ENCODE measurements around the gene GRID1. TPM values are rescaled to one million over a fixed set of nuclear protein-coding genes. Genes with fewer than 3 reads are reported as not detected.

The GRID1 gene
- total RNA-seq, 1 experiment from 2014 or later: 0.17 TPM

DNA sequence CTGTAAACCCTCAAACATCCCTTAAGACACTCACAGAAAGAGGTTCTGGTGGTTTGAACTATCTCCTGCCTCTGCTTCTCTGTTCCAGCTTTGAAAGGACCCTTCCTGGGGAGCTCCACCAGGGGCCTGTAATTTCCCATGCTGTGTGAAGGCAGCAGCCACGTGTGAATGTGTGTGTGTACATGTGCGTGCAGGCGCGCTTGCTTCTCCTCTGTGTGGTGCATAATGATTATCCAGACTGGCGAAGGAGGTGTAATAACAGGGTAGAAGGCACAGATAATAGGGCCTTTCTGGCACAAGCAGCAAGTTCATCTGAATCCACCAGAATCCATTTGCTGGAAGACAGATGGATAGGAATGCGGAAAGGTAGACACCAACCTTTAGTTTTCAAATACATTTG, 466.5 kb downstream of the GRID1 start:
- in situ Hi-C loops (cut with HindIII; ENCODE audit: low sequenced_read_pairs): no loop called here
- no peak for DNase-seq (ENCODE audit: low spot score)

DNA sequence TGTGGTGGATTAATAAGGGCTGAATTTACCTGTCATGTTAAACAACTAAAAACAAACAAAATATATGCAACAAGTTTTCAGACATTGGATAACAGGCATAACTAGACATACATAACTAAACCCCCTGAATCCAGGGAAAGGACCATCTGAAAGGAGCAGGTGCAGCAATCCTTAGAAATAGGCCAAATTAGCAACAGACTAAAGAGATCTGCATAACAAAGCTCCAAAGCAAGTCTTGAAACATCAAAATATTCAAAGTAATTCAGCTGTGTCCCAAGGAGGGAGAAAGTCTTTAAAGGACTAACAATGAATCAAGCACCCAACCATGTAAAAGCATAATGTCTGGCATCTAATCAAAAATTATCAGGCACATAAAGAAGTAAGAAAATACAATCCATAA, 475.1 kb downstream of the GRID1 start:
- DNase-seq (ENCODE audit: low spot score): no peak
- in situ Hi-C loops (cut with HindIII; ENCODE audit: low sequenced_read_pairs): no loop called here

DNA sequence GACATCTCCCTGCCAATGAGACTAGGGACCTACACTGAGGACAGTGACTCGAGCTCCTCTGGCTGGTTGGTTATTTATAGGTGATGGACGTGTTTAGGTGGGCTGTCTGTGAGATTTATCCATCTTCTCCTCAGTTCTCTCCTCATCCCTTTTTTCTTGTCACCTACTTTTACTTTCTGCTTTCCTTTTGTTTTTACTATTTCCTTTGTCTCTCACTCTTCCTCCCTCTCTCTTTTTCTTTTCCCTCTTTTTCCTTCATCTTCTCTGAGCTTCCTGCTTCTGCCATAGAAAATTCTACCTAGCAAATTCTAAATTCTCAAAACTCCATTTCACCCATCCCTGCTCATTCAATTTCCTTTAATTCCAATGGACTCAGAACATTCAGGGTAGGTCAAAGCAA, 478.0 kb downstream of the GRID1 start:
- in situ Hi-C loops (cut with HindIII; ENCODE audit: low sequenced_read_pairs): no loop called here
- no peak for DNase-seq (ENCODE audit: low spot score)

DNA sequence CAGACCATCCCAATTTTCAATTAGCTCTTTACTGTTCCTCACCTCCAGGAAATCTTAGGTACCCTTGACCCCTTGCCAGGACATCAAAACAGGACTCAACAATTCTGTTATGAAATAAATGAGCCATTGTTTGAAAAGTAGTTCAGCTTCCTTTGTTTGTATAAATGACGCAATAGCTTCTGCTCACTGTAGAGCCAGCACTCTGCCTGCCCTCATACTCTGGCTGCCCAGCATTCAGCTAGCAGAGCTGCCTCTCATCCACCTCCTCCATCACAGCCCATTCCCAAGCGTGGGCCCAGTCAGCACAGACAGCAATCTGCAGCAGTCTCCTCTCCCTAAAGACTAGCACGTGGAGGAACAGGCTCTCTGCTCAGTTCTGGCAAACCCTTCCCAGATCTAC, 478.6 kb downstream of the GRID1 start:
- in situ Hi-C loops (cut with HindIII; ENCODE audit: low sequenced_read_pairs): no loop called here

DNA sequence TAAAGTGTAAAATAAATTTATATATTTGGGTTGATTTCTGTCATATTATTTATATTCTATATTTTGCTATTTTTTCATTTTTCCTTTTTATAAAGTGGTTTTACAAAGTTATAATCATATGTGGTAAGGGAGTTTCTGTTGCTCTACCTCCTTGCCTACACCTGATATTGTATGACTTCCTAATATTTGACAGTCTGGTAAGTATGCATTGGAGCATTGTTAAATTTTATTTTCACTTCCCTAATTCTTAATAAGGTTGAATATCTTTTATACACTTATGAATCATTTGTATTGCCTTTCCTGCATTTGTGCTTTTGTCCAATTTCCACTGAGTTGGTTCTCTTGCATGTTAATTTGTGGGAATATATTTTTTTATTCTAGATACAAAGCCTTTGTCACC, 492.4 kb downstream of the GRID1 start:
- in situ Hi-C loops (cut with HindIII; ENCODE audit: low sequenced_read_pairs): no loop called here
- no peak for DNase-seq (ENCODE audit: low spot score)

More for the DNA sequence above, 478.6 kb downstream of the GRID1 start:
- no peak for DNase-seq (ENCODE audit: low spot score)

DNA sequence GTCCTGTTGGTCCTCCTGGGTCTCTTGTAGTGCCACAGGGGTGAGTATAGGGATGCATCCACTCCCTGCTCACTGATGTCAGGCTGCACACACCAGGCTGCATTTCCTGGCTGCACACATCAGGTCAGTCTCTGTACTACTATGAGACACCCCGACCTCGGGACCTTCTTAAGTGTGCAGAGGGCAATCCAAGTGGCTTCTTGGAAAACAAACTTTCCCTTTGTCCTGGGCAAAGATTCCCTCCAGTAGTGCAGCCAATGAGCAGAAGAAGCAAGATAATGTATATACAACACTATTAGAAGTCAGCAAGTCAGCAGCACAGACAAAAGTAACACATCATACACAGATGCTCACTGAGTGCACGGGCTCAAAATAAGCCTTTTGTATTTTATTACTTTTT, 493.5 kb downstream of the GRID1 start:
- in situ Hi-C loops (cut with HindIII; ENCODE audit: low sequenced_read_pairs): no loop called here
- no peak for DNase-seq (ENCODE audit: low spot score)

DNA sequence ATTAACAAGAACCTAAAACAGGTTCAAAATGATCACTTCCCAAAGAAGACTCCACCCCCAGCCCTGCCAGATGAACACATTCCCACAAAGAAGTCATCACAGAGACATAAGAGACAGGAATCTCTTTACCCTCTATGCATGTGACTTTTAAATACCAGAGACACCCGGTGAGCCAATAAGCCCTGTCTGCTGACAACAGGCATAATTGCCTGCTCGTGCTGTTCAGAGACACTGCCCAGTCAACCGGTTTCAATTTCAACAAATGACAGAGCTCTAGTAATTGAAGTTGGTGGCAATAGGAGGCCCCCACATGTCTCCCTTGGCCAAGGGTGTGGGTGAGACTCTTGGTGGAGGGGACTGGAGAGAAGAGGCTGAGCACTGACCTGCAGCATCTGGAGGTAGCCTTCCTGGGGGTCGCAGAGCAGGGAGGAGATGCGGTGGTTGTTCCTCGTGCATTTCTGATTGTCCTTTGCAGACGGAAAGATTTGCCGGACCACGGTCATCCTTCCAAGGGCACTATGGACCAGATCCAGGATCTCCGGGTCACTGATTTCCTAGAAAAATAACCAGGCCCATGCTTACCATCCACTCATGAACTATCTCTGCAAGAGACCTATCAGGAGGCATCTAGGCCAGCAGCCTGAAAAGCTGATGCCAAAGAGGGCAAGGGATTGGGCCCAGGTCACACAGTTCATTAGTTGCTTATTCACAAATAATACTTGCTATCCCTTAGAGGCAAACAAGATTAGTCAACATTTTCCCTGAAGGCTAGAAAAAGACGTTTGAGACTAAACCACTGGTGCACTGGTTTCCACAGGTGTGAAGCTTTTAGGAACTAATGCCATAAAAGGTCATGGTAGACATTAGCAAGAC, 497.7 kb downstream of the GRID1 start:
- in situ Hi-C loops (cut with HindIII; ENCODE audit: low sequenced_read_pairs): no loop called here
- DNase-seq (ENCODE audit: low spot score): no peak

DNA sequence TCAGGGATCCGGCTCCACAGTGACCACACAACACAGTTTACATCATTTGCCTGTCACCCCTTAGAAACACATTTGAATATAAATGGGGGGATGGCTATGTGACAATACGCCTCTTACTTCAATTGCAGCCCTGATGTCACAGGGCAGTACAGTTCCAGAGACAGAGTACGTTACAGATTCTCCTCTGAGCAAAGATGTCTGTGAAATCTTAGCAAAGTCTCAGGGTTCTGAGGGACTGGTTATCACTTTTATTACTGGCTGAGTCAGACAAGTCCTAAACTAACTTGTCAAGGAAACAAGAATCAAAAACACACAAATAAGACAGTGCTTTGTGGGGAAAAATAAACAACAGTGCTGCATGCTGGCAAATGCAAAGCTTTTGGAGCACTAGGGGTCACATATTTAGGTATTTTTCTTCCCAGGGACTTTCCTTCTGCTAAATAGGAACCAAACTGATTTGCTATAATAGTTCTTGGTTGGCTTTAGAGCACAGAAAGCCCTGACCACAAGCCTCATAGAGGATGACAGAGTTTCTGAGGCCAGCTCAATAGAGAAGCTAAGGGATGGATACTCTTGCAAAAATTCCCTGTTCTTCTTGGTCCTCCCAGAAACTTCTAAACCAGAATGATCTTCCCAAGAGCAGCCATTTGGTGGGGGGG, 501.6 kb downstream of the GRID1 start:
- in situ Hi-C loops (cut with HindIII; ENCODE audit: low sequenced_read_pairs): no loop called here

DNA sequence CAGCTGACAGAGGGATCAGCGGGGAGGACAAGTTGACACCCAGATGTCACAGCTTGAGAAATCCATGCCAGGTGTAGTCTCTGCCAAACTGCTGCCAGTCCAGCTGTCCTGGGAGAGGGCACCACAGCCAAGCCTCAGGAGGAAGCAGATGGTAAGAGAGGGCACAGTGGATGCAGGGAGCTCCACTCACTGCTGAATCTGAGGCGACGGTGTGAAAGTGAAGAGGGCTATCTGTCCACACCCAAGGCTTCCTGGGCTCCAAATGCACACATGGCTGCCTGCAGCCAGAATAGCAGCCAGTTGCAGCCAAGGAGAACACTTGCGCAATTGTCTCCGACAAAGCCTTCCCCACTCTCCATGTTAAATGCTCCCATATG, 502.4 kb downstream of the GRID1 start:
- no peak for DNase-seq (ENCODE audit: low spot score)
- in situ Hi-C loops (cut with HindIII; ENCODE audit: low sequenced_read_pairs): no loop called here

More for the DNA sequence above, 501.6 kb downstream of the GRID1 start:
- DNase-seq (ENCODE audit: low spot score): no peak

DNA sequence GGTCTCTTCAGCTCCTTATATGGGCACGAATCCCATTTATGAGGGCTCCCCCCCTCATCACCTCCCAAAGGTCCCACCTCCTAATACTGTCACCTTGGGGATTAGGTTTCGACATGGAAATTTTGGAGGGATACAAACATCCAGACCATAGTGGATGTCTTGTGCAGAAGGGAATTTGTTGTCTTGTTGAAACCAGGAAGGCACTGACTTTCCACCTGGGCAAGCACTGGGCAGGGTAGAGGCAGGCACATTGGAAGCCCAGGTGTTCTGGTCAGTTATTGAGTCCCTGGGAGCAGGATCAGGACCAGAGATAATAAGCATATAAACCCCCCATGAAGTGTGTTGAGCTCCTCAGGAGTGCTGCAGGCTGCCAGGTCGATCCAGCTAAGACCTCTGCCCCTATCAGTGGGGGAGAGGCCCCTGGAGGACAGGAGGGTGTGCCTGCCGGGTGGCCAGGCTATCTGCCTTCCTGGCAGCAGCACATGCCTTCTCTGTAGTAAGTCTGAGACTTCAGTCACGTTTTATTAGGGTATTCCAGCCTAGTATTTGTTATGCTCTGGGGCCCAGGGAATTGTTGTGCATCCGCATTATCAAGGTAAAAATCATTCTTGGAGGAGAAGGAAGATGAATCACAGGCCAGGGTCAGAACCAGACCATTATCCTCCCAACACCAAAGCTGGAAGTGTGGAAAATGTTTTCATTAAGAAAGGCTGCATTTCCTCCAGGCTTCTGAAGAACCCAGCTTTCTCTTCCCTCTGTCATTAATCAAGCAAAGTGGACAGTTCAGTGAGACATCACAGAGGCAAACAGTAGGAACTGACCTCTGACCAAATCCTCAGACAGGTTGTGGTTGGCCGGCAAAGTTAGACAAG, 503.1 kb downstream of the GRID1 start:
- in situ Hi-C loops (cut with HindIII; ENCODE audit: low sequenced_read_pairs): no loop called here
- DNase-seq (ENCODE audit: low spot score): no peak

DNA sequence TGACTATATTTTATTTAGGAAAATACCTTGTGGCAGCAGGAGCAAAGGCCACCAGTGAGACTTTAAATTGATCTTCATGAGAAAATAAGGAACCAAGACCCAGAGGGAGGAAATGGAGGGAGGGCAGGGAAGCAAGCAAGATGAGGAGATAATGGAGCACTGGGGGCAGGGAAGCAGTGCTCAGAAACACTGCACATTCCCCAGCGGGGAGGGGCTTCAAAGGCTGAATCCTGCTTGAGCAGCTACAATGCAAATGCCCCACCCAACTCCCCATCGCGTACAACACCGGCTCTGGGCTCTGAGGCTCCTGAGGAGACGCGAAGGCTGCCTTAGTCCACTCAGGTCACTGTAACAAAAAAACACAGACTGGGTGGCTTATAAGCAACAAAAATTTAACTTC, 503.8 kb downstream of the GRID1 start:
- DNase-seq (ENCODE audit: low spot score): no peak
- in situ Hi-C loops (cut with HindIII; ENCODE audit: low sequenced_read_pairs): no loop called here

DNA sequence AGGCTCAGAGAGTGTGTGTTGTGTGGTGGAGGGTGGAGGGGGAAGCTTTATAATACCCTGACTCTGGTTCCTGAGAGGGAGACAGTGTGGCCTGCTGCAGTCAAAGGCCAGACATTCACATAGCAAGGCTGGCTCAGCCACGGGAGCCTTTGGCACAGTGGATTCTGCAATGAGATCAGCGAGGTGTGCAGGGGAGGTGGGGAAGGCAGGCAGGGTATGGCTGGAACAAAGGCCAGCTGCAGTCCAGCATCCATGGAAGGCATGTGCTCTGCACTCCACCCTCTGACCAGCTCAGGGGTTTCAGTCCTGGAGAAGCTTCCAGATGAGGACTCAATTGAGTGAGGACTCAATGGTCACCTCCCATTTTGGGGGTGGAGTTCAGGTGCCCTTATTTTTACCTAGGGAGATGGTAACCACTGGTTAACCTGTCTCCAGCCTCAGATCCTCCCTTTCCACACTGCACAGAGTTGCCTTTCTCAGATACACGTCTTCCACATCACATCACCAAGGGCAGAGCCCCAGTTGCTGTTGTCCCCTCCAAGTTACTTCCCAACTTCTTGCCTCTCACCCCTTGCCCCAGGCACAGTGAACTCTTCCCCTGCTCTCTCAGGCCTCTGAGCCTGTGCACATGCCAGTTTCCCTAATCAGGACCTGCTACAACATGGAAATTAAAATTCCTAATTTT, 504.9 kb downstream of the GRID1 start:
- in situ Hi-C loops (cut with HindIII; ENCODE audit: low sequenced_read_pairs): no loop called here
- DNase-seq (ENCODE audit: low spot score): no peak

DNA sequence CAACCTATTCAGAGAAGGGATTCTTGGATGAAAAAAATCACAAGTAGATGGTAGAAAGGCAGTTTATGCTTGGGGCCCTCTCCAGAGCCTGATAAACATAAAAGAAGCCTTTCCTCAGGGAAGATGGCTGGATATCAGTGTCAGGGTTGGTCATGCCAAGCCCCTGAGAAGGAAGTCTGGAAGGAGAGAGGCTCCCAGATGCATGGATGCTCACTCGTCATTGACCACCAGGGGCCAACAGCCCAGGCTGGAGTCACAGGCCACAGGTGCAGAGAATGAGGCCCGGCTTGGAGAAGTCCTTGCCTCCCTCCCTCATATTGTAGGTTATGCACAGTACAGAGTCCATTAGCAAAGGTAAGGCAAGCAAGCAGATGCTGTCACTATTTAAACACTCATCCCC, 506.7 kb downstream of the GRID1 start:
- in situ Hi-C loops (cut with HindIII; ENCODE audit: low sequenced_read_pairs): no loop called here
- DNase-seq (ENCODE audit: low spot score): no peak

DNA sequence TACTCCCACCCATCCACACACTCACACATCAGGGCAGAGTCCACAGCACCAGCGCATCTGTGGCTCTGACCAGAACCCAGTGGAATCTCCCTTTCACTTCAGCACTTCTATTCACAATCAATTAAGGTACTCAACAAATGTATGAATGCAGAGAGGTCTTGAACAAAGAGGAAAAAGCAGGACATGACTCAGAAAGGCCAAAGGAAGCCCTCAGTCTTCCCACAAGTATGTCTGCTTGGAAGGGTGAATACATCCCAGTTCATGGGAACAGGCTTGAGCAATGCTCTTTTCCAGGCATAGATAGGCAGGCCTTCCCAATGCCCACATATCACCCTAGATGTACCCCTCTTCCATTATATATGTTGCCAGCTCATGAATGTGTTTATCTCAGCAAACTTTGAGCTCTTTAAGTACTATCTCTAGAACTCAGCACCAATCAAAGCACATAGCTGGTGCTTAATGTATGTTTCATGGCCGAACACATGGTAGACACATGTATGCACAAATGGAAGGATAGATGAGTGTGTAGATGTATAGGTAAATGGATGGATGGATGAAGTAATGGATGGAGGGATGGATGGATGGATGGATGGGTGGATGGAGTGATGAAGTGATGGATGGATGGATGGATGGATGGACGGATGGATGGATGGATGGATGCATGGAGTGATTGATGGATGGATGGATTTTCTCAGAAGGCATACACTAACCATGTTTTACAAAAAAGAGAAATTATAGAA, 507.6 kb downstream of the GRID1 start:
- no peak for DNase-seq (ENCODE audit: low spot score)

DNA sequence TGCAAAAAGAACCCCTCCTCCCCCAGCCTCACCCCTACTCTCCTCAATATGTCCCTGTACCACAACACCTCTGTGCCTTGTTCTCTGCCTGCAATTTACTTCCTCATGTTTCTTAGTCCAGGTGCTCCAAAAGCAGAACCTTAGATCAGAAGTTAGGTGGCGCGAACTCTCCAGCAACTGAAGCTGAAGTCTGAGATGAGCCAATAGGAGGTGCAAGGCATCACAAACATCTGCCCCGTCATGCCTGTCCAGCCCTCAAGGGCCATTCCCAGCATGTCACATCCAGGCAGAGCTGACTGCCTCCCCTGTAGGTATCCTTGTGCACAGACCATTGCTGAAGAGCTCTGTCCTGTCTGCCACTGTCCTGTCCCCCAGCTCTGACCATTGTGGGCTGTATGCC, 508.8 kb downstream of the GRID1 start:
- in situ Hi-C loops (cut with HindIII; ENCODE audit: low sequenced_read_pairs): no loop called here
- DNase-seq (ENCODE audit: low spot score): no peak

More for the DNA sequence above, 507.6 kb downstream of the GRID1 start:
- in situ Hi-C loops (cut with HindIII; ENCODE audit: low sequenced_read_pairs): no loop called here

DNA sequence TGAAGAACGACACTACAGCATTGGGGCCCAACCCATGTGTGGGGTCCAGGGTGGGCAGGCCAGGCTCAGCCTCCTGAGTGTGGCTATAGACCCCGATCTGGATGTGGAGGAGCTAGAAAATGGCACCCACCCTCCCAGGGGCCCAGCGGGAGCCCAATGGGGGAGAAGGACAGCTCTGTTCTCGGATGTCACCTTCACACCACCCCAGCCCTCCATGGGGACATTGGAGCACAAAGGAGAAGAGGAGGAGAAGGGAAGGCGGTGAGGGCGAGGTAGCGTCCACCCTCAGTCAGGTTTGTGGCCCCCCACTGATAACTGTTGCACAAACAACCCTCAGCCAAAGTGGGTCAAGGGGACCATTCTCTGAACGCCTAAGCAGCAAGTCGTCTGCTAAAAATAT, 509.3 kb downstream of the GRID1 start:
- DNase-seq (ENCODE audit: low spot score): no peak
- in situ Hi-C loops (cut with HindIII; ENCODE audit: low sequenced_read_pairs): no loop called here

DNA sequence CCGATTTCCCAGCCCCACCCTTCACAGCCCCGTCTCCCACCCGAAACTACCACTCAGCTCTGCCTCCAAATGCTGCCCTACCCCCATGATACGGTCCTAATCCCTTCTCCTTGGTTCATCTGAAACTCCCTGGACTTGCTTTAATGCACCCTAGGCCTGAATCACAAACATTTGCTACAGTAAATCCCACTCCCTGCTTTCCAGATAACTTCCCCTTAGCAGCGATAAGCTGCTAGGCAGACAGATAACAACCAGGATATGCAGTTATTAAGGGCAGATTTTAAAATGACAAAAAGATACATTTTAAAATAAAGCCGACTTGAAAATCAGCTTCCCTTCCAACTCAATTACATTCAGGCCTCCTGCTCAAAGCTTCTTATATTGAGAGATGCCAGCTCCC, 514.7 kb downstream of the GRID1 start:
- no peak for DNase-seq (ENCODE audit: low spot score)
- in situ Hi-C loops (cut with HindIII; ENCODE audit: low sequenced_read_pairs): no loop called here

DNA sequence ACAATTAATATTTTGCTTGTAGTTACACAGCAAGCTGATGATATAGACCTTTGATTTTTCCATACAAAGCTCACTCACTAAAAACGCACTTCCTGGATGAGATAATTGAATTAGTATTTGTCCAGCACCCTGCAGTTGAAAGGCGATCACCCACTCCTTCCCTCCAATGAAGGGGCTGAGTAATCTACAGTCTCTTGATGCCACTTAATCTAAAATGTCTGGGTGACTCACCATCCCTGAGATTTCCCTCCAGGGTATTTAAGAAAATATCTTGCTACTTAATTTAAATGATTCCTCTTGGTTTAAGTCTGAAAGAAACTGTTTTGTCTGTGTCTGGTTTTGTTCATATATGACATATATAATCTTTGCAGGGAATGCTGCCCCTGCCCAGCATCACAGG, 515.3 kb downstream of the GRID1 start:
- in situ Hi-C loops (cut with HindIII; ENCODE audit: low sequenced_read_pairs): no loop called here
- DNase-seq (ENCODE audit: low spot score): no peak

DNA sequence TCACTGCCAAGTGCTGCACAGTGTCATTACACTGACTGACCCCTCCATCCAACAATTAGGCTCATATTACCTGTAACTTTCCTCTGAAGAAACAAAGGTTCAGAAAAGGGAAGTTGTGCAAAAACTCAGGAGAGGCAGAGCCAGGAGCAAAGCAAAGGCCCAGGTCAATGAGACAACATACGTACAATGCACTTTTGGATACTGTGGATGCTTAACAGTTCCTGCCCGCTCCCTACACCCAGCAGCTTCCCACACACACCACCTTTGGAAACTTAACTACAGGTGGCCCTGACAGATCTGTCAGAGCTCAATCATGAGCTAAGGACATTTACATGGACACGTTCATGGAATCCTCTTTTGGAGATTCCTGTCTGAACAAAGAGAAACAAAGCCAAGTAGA, 515.9 kb downstream of the GRID1 start:
- in situ Hi-C loops (cut with HindIII; ENCODE audit: low sequenced_read_pairs): no loop called here
- DNase-seq (ENCODE audit: low spot score): no peak

Data from G401 (cell line).